SK-N-SH (cell line): Measurements from ENCODE around the gene LUC7L3. TPM values are rescaled to one million over a fixed set of nuclear protein-coding genes. Genes with fewer than 3 reads are reported as not detected.

Experiments
- CTCF ChIA-PET: fragments of 300-600, 350-600 bp; formaldehyde crosslinking; extraction: SDS; loops from one replicate; lab custom pipeline; 2021; lab: Yijun Ruan, JAX
- POLR2A ChIA-PET: fragments of 350-600 bp; sonication (Branson Sonifier 250); formaldehyde crosslinking; extraction: SDS; loops from one replicate; lab custom pipeline; 2020; ENCODE audit warnings: antibody characterized with exemption, inconsistent platforms; lab: Yijun Ruan, JAX
- DNase-seq: peaks from one replicate; pipeline ENCODE4 v3.0.0; 2012
- H2AFZ ChIP-seq: fragments of 200-600 bp; sonication (generic); 2 replicates; pipeline ENCODE4 v1.8.1; 2016; ENCODE audit warnings: antibody characterized with exemption, mild to moderate bottlenecking, low read depth
- H3F3A ChIP-seq: fragments of 200-600 bp; sonication (generic); replicated peaks from 2 replicates; pipeline ENCODE3; 2016; ENCODE audit warnings: antibody characterized with exemption, mild to moderate bottlenecking; ENCODE audit not compliant: insufficient read depth
- H3K27ac ChIP-seq, 2 experiments: fragments of 200-500 bp in 1 of 2; fragments of 200-600 bp in 1 of 2; sonication (Bioruptor generic) in 1 of 2; sonication (generic), shearing (Covaris generic) in 1 of 2; 2 replicates each; pipeline versions ENCODE4 v1.5.1 to v1.6.1; 2014 to 2016; ENCODE audit warnings: low read depth in 2 of 2, inconsistent platforms in 1 of 2, low read length in 1 of 2, mild to moderate bottlenecking in 1 of 2, mixed read lengths in 1 of 2
- H3K27me3 ChIP-seq: fragments of 200-600 bp; sonication (generic), shearing (Covaris generic); 2 replicates; pipeline ENCODE4 v1.6.1; 2016; ENCODE audit warnings: mixed run types; ENCODE audit not compliant: insufficient read depth
- H3K36me3 ChIP-seq, 2 experiments: fragments of 200-500 bp in 1 of 2; fragments of 200-600 bp in 1 of 2; sonication (Bioruptor generic) in 1 of 2; sonication (generic) in 1 of 2; replicated peaks in 1 of 2; 2 replicates each; pipeline versions ENCODE3 to v1.5.1; 2014 to 2016; ENCODE audit warnings: low read length in 1 of 2, mild to moderate bottlenecking in 1 of 2; ENCODE audit not compliant: insufficient read depth in 2 of 2, control insufficient read depth in 1 of 2
- H3K4me1 ChIP-seq, 2 experiments: fragments of 200-500 bp in 1 of 2; fragments of 200-600 bp in 1 of 2; sonication (Bioruptor generic) in 1 of 2; sonication (generic), shearing (Covaris generic) in 1 of 2; 2 replicates each; pipeline versions ENCODE4 v1.5.1 to v1.6.1; 2014 to 2016; ENCODE audit warnings: low read depth in 1 of 2, low read length in 1 of 2, mixed run types in 1 of 2; ENCODE audit not compliant: insufficient read depth in 2 of 2, control insufficient read depth in 1 of 2
- H3K4me2 ChIP-seq: fragments of 200-600 bp; sonication (generic), shearing (Covaris generic); 2 replicates; pipeline ENCODE4 v1.6.1; 2017; ENCODE audit warnings: mixed run types
- H3K4me3 ChIP-seq, 2 experiments: fragments of 200-500 bp in 1 of 2; fragments of 200-600 bp in 1 of 2; sonication (Bioruptor generic) in 1 of 2; sonication (generic), shearing (Covaris generic) in 1 of 2; 2 replicates each; pipeline versions ENCODE4 v1.5.1 to v1.8.1; 2014 to 2016; ENCODE audit warnings: low read depth in 2 of 2, inconsistent platforms in 1 of 2, low read length in 1 of 2, mild to moderate bottlenecking in 1 of 2, mixed read lengths in 1 of 2, moderate library complexity in 1 of 2
- H3K79me2 ChIP-seq: fragments of 200-600 bp; sonication (generic); 2 replicates; pipeline ENCODE4 v1.8.1; 2017; ENCODE audit warnings: mild to moderate bottlenecking; ENCODE audit not compliant: insufficient read depth
- H3K9ac ChIP-seq: fragments of 200-600 bp; sonication (generic); 2 replicates; pipeline ENCODE4 v1.6.1; 2017; ENCODE audit warnings: mixed run types
- H3K9me2 ChIP-seq: fragments of 200-600 bp; sonication (generic); 2 replicates; pipeline ENCODE4 v1.6.1; 2017; ENCODE audit warnings: mixed run types
- H3K9me3 ChIP-seq: fragments of 200-600 bp; sonication (generic); 2 replicates; pipeline ENCODE4 v1.6.1; 2017; ENCODE audit warnings: mixed run types, mild to moderate bottlenecking, moderate library complexity
- H4K20me1 ChIP-seq: fragments of 200-600 bp; sonication (generic); 2 replicates; pipeline ENCODE4 v1.6.1; 2017; ENCODE audit warnings: mild to moderate bottlenecking, mixed run types; ENCODE audit not compliant: insufficient read depth
- ELF1 ChIP-seq: IDR thresholded peaks from 2 replicates; pipeline ENCODE4 v1.4.0; 2012
- EP300 ChIP-seq, 2 experiments: IDR thresholded peaks; 2 replicates each; pipeline versions ENCODE4 v1.4.0 to v1.6.1; 2012; ENCODE audit warnings: borderline replicate concordance in 1 of 2, low read depth in 1 of 2, low read length in 1 of 2
- FOSL2 ChIP-seq: IDR thresholded peaks from 2 replicates; pipeline ENCODE4 v1.4.0; 2012; ENCODE audit warnings: low read depth, mild to moderate bottlenecking, moderate library complexity, borderline replicate concordance
- GABPA ChIP-seq: IDR thresholded peaks from 2 replicates; pipeline ENCODE4 v1.4.0; 2012; ENCODE audit warnings: low read depth, mild to moderate bottlenecking
- GATA2 ChIP-seq: sonication (generic); formaldehyde crosslinking; IDR thresholded peaks from 2 replicates; pipeline ENCODE4 v1.5.0; 2020; ENCODE audit warnings: mild to moderate bottlenecking, missing genetic modification reagents
- MXI1 ChIP-seq: IDR thresholded peaks from 2 replicates; pipeline ENCODE4 v1.6.1; 2012; ENCODE audit warnings: mild to moderate bottlenecking, low read depth, low read length, improper control_type of control experiment
- NFIC ChIP-seq: IDR thresholded peaks from 2 replicates; pipeline ENCODE4 v1.4.0; 2012; ENCODE audit warnings: borderline replicate concordance
- NRF1 ChIP-seq: IDR thresholded peaks from 2 replicates; pipeline ENCODE4 v1.6.1; 2012; ENCODE audit warnings: low read depth, mild to moderate bottlenecking, low read length
- POLR2AphosphoS5 ChIP-seq: IDR thresholded peaks from 2 replicates; pipeline ENCODE4 v1.6.1; 2012; ENCODE audit warnings: low read depth, low read length
- RAD21 ChIP-seq: IDR thresholded peaks from 2 replicates; pipeline ENCODE4 v1.6.1; 2012; ENCODE audit warnings: mild to moderate bottlenecking, low read length
- RXRA ChIP-seq: IDR thresholded peaks from 2 replicates; pipeline ENCODE4 v1.4.0; 2012; ENCODE audit warnings: low read depth, mild to moderate bottlenecking, borderline replicate concordance
- SMC3 ChIP-seq: IDR thresholded peaks from 2 replicates; pipeline ENCODE4 v1.6.1; 2012; ENCODE audit warnings: low read depth, low read length, improper control_type of control experiment
- YY1 ChIP-seq: IDR thresholded peaks from 2 replicates; pipeline ENCODE4 v1.4.0; 2012; ENCODE audit warnings: low read depth, mild to moderate bottlenecking
- WGBS: methylation state at CpG from one replicate; pipeline ENCODE4 v1.1.6; 2017; ENCODE audit warnings: low lambda C conversion rate; 5-methylcytosine and 5-hydroxymethylcytosine counted together
- polyA plus RNA-seq, 3 experiments: library from polyadenylated mRNA; depleted of rRNA; stranded (reverse); fragments of >200 nt; gene quantifications; 2 replicates each; pipeline ENCODE4 v1.2.3, GENCODE V29; 2012
- TF ChIP-seq, protein P1 (sequence below): IDR thresholded peaks from 2 replicates; pipeline ENCODE4 v1.4.0; 2012; ENCODE audit warnings: low read depth, borderline replicate concordance
- TF ChIP-seq, protein P2 (sequence below): IDR thresholded peaks from 2 replicates; pipeline ENCODE4 v1.4.0; 2012; ENCODE audit warnings: low read depth, borderline replicate concordance
- TF ChIP-seq, protein P3 (sequence below): IDR thresholded peaks from 2 replicates; pipeline ENCODE4; 2012

The LUC7L3 gene
- polyA plus RNA-seq, 1 of the 3 experiments (the other 2 are of a cell fraction), result 154 TPM

DNA sequence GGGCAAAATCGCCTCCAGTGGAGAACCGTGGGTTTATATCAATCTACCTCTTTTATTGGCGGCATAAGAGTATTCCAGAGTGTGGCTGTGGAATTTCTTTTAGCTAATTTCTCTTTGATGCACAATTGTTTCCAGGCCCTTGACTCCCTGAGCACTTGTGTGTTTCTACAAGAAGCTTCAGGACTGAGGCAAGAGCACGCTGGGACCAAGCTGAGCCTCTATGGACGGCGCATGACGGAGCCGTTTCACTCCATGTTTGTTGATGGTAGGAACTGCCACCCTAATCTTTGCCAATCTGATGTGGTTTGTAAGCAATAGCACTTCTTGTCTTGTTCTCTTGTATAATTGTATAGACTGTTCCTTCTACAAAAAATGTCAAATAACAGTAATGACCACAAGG lies 59.1 kb downstream of the LUC7L3 start:
- Histone ChIP-seq H3F3A (no peaks in the 10 kb centered on the region), H2AFZ (no peak overlapping the region), H3K4me2 (no peak overlapping the region), H3K27me3 (no peaks in the 10 kb centered on the region), H3K9ac (no peak overlapping the region), H4K20me1 (no peaks in the 10 kb centered on the region), H3K9me2 (no peaks in the 10 kb centered on the region), H3K79me2 (no peaks in the 10 kb centered on the region), H3K36me3 (no peaks in the 10 kb centered on the region), H3K9me3 (no peaks in the 10 kb centered on the region), H3K27ac (no peak overlapping the region), H3K4me3 (no peak overlapping the region), H3K4me1 (no peaks in the 10 kb centered on the region)
- CTCF ChIA-PET, result interaction anchor here (0.6 to 10.4 kb wide), 7 partner anchors 10 to 375 kb away, joined by 3 to 520 read pairs (median 6); partner anchors contain the start of gene NME1
- WGBS, result 76% methylated on average over 8 of the region's 8 CpGs
- no peak for DNase-seq
- POLR2A ChIA-PET, result no interaction called here
- TF ChIP-seq, protein P1, sequence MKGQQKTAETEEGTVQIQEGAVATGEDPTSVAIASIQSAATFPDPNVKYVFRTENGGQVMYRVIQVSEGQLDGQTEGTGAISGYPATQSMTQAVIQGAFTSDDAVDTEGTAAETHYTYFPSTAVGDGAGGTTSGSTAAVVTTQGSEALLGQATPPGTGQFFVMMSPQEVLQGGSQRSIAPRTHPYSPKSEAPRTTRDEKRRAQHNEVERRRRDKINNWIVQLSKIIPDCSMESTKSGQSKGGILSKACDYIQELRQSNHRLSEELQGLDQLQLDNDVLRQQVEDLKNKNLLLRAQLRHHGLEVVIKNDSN, result no peak
- TF ChIP-seq FOSL2 (no peak), RAD21 (no peak), GATA2 (no peak), POLR2AphosphoS5 (no peak), YY1 (no peak), ELF1 (no peak), SMC3 (no peak), NFIC (no peak), RXRA (no peak)
- TF ChIP-seq, protein P2, sequence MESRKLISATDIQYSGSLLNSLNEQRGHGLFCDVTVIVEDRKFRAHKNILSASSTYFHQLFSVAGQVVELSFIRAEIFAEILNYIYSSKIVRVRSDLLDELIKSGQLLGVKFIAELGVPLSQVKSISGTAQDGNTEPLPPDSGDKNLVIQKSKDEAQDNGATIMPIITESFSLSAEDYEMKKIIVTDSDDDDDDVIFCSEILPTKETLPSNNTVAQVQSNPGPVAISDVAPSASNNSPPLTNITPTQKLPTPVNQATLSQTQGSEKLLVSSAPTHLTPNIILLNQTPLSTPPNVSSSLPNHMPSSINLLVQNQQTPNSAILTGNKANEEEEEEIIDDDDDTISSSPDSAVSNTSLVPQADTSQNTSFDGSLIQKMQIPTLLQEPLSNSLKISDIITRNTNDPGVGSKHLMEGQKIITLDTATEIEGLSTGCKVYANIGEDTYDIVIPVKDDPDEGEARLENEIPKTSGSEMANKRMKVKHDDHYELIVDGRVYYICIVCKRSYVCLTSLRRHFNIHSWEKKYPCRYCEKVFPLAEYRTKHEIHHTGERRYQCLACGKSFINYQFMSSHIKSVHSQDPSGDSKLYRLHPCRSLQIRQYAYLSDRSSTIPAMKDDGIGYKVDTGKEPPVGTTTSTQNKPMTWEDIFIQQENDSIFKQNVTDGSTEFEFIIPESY, result no peak
- TF ChIP-seq, protein P3, sequence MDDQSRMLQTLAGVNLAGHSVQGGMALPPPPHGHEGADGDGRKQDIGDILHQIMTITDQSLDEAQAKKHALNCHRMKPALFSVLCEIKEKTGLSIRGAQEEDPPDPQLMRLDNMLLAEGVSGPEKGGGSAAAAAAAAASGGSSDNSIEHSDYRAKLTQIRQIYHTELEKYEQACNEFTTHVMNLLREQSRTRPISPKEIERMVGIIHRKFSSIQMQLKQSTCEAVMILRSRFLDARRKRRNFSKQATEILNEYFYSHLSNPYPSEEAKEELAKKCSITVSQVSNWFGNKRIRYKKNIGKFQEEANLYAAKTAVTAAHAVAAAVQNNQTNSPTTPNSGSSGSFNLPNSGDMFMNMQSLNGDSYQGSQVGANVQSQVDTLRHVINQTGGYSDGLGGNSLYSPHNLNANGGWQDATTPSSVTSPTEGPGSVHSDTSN, result no peak

DNA sequence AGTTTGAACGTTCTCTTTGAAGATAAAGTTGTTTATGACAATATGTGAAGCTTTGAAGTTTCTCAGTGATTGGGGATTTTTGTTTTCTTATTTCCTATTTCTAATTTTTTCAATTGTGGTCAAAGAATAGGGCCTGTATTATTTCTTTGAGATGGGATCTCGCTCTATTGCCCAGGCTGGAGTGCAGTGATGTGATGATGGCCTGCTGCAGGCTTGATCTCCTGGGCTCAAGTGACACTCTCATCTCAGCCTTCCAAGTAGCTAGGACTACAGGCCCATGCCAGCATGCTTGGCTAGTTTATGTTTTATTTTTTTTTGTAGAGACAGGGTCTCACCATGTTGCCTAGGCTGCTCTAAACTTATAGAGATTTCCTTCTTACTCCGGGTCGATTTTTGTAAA lies 59.6 kb downstream of the LUC7L3 start:
- ChIA-PET CTCF (interaction anchor here (0.6 to 10.4 kb wide), 9 partner anchors 10 to 374 kb away, joined by 3 to 520 read pairs (median 6); partner anchors contain the start of genes NME1 and SPATA20), POLR2A (no interaction called here)
- no peak overlapping the region for H3K4me3 ChIP-seq
- H3K27me3 ChIP-seq, result no peaks in the 10 kb centered on the region
- TF ChIP-seq GABPA (no peak), POLR2AphosphoS5 (no peak), MXI1 (no peak), YY1 (no peak), EP300 (IDR thresholded peaks at IDR 0.05; ENCODE audit: borderline replicate concordance in 1 of 2, low read depth in 1 of 2, low read length in 1 of 2) (no peak), NRF1 (no peak), RXRA (no peak)
- TF ChIP-seq, protein P3, result no peak
- H3K9me3 ChIP-seq, result no peaks in the 10 kb centered on the region
- DNase-seq, result no peak
- H4K20me1 ChIP-seq, result no peaks in the 10 kb centered on the region
- no peak overlapping the region for H3K9ac ChIP-seq
- H3K9me2 ChIP-seq, result no peaks in the 10 kb centered on the region
- no peaks in the 10 kb centered on the region for H3K4me1 ChIP-seq
- no peak overlapping the region for H3K27ac ChIP-seq
- H2AFZ ChIP-seq, result no peak overlapping the region
- no peaks in the 10 kb centered on the region for H3K36me3 ChIP-seq
- no peaks in the 10 kb centered on the region for H3F3A ChIP-seq
- H3K79me2 ChIP-seq, result no peaks in the 10 kb centered on the region
- no peak overlapping the region for H3K4me2 ChIP-seq
- 72% methylated on average over 4 of the region's 4 CpGs for WGBS
